Stimulated activated CD8-positive, alpha-beta memory T cell treated with anti-CD3 and anti-CD28 coated beads, Interleukin-7, amount 100 ng/mL, for 4 hours (primary cell): ENCODE data around the gene STARD3NL.
"Not testable (repeated sequence)": the region's sequence is repeated elsewhere in the genome, so short reads cannot be mapped to it uniquely, and the experiment has no call there.

ENCODE experiments used
- DNase-seq, 2 donors: peaks; one replicate each; pipeline ENCODE4 v3.0.0-alpha.2; 2020; ENCODE audit warnings: low read depth in 2 of 2

The STARD3NL gene, protein sequence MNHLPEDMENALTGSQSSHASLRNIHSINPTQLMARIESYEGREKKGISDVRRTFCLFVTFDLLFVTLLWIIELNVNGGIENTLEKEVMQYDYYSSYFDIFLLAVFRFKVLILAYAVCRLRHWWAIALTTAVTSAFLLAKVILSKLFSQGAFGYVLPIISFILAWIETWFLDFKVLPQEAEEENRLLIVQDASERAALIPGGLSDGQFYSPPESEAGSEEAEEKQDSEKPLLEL

DNA sequence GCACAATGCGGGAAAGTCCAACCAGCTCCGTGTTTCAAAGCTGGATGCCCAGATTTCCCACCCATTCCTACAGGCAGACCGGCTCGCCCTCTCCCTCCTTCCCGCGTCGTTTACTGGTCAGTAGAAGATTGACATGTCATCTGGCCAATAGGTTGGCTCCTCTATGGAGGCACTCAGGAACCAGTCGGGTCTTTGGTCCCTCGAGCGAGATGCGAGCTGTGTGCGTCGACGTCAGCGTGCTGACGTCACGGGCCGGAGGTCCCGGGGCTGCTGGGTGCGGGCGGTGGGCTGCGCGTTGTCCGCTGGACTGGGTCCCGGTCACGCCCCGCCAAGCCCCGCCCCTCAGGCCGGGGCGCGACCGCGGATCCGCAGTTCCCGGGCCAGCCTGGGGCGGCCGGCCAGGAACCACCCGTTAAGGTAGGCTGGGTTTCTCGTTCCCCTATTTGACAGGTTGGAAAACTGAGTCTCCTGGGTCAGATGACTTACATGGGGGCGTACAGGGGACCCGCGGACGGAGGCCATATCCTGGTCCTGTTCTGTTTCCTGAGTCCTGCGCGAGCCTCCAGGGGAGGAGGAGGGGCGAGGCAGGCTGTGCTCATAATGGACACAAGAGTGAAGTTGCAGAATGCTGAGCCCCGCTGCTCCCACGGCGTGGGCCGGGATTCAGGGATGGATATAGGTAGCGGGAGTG, at the start of gene STARD3NL:
Gene STARD3NL (plus strand): TSS at position 242 of the 691 bp plus-strand sequence. CDS start 29,260 bp downstream, outside the sequence.
- DNase-seq, result peak; percentile 84 to 86

DNA sequence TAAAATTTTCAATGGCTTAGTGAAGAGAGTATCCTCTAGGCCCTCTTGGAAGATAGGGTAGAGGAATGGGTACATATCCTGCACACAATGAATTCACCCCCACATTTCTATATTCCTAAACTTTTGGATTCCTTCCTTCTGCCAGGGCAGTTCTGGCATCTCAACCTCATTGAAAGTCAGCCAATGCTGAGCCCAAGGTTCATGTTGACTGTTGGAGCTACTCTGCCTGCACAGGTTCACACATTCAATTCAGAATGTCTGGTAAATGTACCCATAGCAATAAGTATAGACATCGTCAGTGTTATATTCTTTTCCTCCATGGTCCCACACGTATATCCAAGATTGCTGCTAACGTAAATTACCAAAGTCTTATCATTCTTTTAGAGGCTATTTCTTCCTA, 48.9 kb upstream of the STARD3NL start:
- no peak for DNase-seq

DNA sequence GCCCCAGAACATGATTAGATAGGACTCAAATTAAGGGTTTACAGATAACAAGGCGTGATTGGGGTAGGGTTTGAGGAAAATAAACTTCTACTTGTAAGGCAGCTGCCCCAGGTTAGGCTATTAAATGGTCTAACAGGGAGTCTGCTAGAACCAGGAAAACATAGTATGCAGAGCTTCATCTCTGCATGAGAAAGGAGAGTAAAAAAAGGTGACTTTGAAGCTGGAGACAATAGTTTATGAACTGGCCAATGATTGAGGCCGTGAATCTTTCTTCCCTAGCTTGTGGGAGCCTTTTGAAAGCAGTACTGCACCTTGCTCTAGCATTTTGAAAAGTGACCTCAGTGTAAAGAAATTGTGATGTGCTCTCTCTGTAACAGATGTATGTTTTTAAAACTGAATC, 48.5 kb upstream of the STARD3NL start:
- DNase-seq, result no peak

DNA sequence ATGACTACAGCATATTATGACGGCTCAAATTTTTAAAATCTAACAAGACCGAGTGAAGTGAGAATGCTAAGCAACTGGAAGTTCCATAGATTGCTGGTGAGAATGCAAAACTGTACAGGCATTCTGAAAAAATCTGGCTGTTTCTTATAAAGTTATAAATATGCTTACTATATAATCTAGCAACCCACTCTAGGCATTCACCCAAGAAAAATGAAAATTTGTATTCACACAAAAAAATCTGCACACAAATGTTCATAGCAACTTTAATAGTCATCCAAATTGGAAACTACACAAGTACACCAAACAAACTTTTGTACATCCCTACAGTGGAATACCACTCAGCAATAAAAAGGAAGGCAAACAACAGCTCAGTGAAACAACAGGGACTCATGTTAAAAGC, 39.9 kb upstream of the STARD3NL start:
- DNase-seq, result no peak

DNA sequence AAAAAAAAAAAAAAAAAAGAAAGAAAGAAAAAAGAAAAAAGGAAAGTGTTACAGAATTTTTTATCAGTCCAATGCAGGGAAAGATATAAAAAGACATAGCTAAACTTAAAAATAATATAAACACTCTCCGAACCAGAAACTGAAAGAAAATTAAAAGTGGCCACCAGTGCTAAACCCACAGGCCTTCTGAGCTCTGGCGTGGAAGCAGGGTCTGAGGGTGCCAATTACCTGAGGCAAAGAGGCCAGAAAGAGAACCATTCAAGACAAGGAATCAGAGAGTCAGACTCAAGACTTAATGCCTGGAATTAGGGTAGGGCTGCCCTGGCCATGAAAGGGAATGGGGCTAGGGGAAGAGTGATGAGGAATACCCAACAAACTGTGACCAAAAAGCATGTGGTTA, 36.9 kb upstream of the STARD3NL start:
- no peak for DNase-seq

DNA sequence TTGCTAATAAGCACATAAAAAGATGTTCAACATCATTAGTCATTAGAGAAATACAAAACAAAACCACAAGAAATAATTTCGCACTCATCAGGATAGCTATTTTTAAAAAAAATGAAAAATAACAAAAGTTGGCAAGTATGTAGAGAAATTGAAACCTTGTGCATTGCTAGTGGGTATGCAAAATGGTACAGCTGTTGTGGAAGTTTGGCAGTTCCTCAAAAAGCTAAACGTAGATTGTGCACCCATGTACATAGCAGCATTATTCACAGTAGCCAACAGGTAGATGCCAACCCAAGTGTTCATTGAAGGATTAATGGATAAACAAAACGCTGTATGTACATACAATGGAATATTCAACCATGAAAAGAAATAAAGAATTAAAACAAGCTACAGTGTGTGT, 35.3 kb upstream of the STARD3NL start:
- no peak for DNase-seq

DNA sequence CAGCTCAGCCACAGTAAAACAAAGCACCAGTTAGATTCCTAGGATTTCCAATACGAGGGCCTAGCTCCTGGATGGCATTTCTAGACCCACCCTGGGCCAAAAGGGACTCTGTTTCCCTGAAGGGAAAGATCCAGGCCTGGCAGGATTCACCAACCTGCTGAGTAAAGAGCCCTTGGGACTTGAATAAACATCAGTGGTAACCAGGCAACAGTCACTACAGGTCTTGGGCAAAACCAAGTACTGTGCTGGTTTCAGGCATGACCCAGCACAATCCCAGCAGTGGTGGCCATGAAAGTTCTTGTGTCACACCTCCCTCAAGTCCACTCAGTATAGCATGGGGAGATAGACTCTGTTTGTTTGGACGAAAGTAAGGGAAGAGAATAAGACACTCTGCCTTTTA, 31.0 kb upstream of the STARD3NL start:
- no peak for DNase-seq

DNA sequence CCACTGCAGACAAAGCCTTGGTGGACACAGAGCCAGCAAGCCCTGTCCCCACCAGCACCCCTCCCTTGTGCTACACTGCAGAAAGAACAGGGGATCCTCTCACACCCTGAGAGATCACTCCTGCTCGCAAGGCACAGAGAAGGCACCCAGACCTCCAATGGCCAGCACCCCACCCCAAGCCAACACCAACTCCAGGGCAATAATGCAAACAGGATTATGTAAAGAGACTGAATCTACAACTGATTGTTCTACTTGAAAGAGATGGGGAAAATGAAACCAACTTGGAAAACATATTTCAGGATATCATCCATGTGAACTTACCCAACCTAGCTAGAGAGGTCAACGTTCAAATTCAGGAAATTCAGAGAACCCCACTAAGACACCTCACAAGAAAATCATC, 26.5 kb upstream of the STARD3NL start:
- DNase-seq, result no peak

DNA sequence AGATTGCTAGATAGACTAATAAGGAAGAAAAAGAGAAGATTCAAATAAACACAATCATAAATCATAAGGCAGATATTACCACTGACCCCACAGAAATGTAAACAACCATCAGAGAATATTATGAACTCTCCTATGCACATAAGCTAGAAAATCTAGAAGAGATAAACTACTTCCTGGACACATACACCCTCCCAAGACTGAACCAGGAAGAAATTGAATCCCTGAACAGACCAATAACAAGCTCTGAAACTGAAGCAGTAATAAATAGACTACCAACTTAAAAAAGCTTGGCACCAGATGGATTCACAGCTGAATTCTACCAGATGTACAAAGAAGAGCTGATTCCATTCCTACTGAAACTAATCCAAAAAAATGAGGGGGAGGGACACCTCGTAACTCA, 24.5 kb upstream of the STARD3NL start:
- no peak for DNase-seq

DNA sequence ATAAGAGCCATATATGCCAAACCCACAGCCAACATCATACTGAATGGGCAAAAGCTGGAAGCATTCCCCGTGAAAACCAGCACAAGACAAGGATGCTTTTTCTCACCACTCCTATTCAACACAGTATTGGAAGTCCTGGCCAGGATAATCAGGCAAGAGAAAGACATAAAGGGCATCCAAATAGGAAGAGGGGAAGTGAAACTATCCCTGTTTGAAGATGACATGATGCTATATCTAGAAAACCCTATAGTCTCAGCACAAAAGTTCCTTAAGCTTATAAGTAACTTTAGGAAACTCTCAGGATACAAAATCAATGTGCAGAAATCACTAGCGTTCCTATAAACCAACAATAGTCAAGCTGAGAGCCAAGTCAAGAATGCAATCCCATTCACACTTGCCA, 23.8 kb upstream of the STARD3NL start:
- no peak for DNase-seq

DNA sequence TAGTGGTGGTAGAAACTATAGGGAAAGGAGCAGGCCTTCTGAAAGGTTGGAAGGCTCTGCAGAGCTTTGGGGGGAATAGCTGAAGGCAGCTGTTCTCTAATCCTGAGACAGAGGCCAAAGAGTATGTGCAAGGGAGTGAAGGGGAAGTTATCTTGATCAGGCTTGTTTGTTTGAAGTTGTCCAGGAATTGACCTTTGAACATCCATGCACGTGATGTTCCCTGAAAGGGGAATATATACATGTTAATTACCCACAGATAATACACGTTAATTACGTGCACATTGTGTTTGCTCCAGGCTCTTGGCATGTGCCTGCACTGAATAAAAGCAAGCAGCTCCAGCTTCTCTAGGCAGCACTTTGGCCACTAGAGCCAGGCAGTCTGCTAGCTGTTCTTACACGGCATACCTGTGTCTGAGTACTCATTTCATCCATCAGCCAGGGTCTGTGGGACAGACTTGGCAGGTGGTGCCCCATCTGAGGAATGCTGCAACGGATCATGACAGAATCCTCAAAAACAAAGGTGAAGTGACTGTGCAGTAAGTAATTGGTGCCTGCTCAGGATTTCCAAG, 18.0 kb upstream of the STARD3NL start:
- no peak for DNase-seq

DNA sequence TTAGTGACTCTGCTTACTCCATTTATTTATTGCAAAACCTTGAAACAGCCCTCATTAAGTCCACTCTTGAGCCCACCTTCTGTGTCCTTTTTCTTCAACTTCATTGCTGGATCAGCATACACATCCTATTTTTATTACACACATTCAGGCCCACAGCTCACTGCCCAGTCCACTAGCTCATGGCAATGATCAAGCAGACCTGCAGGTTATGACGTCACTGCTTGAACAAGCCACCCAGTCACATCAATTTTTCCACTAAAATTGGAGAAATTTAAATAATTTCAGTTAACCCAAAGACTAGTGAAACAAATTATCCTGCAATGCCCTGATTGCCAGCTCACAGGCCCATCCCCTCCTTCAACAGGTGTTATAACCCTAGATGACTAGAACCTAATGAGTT, 16.0 kb upstream of the STARD3NL start:
- no peak for DNase-seq

DNA sequence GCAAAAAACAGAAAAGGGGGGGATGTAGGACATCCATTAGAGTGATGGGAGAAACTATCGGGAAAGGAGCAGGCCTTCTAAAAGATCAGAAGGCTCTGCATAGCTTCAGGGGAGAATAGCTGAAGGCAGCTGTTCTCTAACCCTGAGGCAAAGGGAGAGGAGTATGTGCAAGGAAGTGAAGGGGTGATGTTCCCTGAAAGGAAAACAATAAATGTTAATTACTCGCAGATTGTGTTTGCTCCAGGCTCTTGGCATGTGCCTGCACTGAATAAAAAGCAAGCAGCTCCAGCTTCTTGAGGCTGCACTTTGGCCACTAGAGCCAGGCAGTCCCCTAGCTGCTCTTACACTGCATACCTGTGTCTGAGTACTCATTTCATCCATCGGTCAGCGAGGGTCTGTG, 14.4 kb upstream of the STARD3NL start:
- no peak for DNase-seq

DNA sequence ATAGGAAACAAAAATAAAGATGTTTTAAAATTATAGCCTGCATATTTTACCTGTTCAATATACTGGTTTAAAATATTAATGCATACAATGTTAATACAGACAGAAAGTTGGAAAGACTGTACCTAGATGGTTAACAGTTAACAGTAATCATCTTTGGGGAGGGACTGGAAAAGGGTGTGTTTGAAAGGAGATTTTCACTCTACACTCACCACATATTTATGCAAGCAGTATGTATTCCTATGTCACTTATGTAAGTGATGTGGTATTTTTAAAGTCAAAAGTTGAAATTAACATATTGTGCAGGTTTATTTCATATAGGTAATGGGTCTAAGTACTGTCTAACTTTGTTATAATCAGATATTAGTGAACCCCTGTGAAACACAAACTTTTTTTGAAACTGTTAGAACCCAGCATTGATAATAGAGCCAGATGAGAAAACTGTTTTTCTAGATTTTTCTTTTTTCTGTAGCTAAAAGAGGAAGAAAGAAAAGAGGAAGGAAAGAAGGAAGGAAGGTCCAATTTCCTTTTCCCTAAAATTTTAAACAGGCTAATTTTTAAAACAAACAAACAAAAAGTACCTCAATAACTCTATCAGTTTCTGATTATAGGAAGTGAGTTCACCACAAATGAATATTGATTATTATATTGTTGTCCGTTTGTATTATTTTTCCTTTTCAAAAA, 9.0 kb upstream of the STARD3NL start:
- DNase-seq, result no peak

DNA sequence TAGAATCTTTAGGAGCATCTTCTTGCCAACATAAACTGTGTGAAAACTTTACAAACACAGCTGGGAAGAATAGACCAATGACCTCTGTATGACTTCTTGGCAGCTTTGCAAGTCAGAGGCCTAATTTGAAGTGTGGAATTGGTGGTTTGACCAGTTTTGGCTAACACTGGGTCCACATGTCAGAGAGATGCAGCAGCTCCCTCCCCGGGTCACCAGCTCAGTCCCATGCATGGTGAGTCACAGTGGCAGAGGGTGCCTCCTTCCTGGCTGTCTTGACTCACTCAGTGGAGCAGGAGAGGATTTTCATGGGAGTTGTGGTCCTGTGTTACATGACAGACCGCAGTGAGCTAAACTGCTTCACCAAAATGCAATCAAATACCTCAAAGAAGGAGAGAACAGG, 8.2 kb upstream of the STARD3NL start:
- peak in 1 of 2 donors; percentile 10 for DNase-seq

DNA sequence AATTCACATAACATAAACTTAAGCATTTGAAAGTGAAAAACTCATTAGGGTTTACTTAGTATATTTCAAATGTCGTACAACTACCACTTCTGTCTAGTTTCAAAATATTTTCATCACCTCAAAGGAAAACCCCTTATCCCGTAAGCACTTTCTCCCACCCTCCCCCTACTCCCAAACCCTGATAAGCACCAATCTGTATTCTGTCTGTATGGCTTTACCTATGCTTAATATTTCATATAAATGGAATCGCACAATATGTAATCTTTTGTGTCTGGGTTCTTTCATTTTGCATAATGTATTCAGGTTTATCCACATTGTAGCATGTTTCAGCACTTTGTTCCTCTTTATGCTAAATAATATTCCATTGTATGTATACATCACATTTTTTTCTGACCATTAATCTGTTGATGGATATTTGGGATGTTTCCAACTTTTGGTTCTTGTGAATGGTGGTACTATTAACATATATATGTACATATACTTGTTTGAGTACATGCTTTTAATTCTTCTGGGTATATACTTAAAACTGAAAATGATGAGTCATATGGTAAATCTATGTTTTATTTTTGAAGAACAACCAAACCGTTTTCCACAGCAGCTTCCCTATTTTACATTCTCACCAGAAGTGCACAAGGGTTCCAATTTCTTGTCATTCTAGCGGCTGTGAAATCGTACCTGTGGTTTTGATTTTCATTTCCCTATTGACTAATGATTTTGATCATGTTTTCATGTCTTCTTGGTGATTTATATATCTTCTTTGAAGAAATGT, 6.2 kb upstream of the STARD3NL start:
- DNase-seq, result no peak

DNA sequence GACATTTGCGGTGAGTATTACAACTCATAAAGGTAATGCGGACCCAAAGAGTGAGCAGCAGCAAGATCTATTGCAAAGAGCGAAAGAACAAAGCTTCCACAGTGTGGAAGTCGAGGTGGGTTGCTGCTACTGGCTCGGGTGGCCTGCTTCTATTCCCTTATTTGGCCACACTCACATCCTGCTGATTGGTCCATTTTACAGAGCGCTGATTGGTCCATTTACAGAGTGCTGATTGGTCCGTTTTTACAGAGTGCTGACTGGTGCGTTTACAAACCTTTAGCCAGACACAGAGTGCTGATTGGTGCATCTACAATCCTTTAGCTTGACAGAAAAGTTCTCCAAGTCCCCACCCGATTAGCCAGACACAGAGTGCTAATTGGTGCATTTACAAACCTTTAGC, 2.5 kb upstream of the STARD3NL start:
- DNase-seq, result not testable (repeated sequence)

DNA sequence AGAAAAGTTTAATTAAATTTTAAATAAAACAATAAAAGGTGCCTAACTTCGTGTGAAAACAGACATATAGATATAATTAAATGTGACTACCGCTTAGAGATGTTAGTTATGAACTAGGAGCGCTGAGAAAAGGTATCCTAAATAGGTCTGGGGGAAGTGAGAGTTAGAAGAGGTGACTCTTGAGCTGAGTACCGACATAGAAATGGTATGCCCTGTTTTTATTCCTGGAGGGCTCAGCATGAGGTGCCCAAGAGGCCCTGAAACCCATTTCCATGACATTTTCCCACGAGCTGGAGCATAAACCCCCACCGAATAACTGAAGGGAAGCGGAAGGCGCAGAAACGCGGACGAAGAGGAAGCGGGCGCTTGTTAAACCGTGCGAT, 433 bp upstream of the STARD3NL start:
- DNase-seq, result no peak

DNA sequence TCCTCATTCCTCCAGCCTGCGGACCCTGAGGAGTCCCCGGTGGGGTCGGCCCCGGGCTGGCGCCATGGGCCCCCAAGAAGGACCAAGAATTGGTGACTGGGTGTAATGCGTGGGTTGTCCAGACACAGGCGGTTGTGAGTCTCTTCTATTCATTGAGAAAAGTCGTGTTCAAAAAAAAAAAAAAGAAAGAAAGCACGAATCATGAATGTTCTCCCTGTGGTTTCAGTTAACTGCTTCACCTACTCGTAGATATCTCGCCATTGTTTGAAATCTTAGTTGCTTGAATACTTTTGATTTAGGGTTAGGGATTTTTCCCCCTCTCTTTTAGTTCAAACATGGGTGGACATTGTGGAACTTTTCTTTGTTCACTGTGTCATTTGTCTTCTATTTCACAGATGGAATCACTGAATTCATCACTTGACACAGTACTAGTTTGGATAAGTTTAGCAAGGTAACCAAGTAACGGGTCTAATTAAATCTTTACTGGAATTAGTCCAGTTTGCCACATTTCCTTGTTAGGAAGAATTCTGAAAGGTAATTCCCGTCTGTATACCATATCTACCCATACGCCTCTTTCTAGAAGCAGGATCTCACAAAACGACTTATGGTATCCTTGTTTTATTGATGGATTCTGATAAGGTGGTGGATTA, 775 bp downstream of the STARD3NL start:
- DNase-seq, result peak; percentile 29 to 31

DNA sequence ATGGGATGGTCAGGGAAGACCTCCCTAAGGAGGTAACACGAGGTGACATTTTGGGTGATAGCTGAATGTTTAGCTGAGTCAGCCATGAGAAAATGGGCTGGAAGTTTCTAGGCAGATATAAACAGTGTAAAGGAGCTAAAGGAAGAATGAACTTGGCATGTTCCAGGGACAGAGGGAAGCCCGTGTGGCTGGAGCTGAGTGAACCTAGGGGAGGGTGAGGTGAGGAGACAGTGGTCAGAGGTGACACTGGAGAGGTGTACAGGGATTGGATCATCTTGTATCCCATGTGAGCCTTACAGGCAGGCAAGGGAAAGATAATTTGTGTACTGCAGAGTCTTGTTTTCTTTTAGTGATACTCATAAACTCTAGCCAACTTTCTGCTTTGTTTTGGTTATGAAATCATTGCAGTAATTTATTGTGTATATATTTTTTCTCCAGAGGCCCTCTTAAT, 1.8 kb downstream of the STARD3NL start:
- no peak for DNase-seq

DNA sequence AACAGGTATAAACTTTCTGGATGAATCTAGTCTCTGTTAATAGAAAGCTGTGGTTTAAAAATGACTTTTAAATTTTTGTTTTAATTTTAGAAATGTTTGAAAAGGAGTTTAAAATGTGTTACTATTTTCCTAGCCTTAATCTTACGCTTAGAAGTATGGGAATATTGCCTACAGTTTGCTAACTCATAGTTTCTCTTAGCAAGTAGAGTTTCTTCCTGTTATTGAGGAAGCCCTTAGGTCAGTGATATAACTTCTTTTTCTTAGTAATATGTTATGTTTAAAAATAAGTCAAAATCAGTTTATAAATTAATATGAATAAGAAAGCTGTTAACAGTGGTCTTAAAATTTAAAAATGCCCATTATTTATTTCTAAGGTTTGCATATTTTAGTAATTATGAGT, 3.1 kb downstream of the STARD3NL start:
- no peak for DNase-seq
